ENCODE results near the gene C10orf71. TPM values are rescaled to one million over a fixed set of nuclear protein-coding genes. Genes with fewer than 3 reads are reported as not detected.

Gene C10orf71
- total and polyA plus RNA-seq, 2 experiments from 2014 or later = not detected

GRCh38 chr10:49301302-49301701, 2.3 kb downstream of the C10orf71 start:
- H3K9me2 ChIP-seq (replicated peaks; ENCODE audit: insufficient read depth) = no peaks in the 10 kb centered on the region
- no peak overlapping the region for H3K4me3 ChIP-seq
- no peak overlapping the region for H3K4me2 ChIP-seq
- H3K36me3 ChIP-seq (replicated peaks; ENCODE audit: insufficient read depth, low read depth) = no peaks in the 10 kb centered on the region
- no peaks in the 10 kb centered on the region for H3K27me3 ChIP-seq
- 100% methylated on average over 1 of the region's 1 CpG for WGBS (ENCODE audit: low lambda C conversion rate, missing lambda C conversion rate)
- H2AFZ ChIP-seq = no peak overlapping the region
- DNase-seq (ENCODE audit: low spot score) = no peak
- H3K79me2 ChIP-seq = no peaks in the 10 kb centered on the region
- H4K20me1 ChIP-seq (ENCODE audit: insufficient read depth, poor library complexity, severe bottlenecking) = no peaks in the 10 kb centered on the region
- H3K27ac ChIP-seq = no peak overlapping the region
- no peaks in the 10 kb centered on the region for H3K9me3 ChIP-seq (ENCODE audit: low read depth)
- peaks cover 13% of the 10 kb centered on the region for H3K4me1 ChIP-seq (ENCODE audit: insufficient read depth)
- TF ChIP-seq EZH2phosphoT487 (IDR thresholded peaks at IDR 0.05; ENCODE audit: low read depth, severe bottlenecking, unreplicated experiment) = no peak
- TF ChIP-seq, protein P1, sequence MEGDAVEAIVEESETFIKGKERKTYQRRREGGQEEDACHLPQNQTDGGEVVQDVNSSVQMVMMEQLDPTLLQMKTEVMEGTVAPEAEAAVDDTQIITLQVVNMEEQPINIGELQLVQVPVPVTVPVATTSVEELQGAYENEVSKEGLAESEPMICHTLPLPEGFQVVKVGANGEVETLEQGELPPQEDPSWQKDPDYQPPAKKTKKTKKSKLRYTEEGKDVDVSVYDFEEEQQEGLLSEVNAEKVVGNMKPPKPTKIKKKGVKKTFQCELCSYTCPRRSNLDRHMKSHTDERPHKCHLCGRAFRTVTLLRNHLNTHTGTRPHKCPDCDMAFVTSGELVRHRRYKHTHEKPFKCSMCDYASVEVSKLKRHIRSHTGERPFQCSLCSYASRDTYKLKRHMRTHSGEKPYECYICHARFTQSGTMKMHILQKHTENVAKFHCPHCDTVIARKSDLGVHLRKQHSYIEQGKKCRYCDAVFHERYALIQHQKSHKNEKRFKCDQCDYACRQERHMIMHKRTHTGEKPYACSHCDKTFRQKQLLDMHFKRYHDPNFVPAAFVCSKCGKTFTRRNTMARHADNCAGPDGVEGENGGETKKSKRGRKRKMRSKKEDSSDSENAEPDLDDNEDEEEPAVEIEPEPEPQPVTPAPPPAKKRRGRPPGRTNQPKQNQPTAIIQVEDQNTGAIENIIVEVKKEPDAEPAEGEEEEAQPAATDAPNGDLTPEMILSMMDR (IDR thresholded peaks at IDR 0.05; ENCODE audit: poor library complexity) = no peak
- no peak for TF ChIP-seq EZH2 (IDR thresholded peaks at IDR 0.05; ENCODE audit: borderline replicate concordance)

GRCh38 chr10:49302088-49302487, 3.1 kb downstream of the C10orf71 start:
- no peaks in the 10 kb centered on the region for H3K9me2 ChIP-seq (replicated peaks; ENCODE audit: insufficient read depth)
- 96% methylated on average over 2 of the region's 2 CpGs for WGBS (ENCODE audit: low lambda C conversion rate, missing lambda C conversion rate)
- H2AFZ ChIP-seq = no peak overlapping the region
- H3K79me2 ChIP-seq = no peaks in the 10 kb centered on the region
- TF ChIP-seq, protein P1 (IDR thresholded peaks at IDR 0.05; ENCODE audit: poor library complexity) = no peak
- no peak for TF ChIP-seq EZH2 (IDR thresholded peaks at IDR 0.05; ENCODE audit: borderline replicate concordance)
- no peak for TF ChIP-seq EZH2phosphoT487 (IDR thresholded peaks at IDR 0.05; ENCODE audit: low read depth, severe bottlenecking, unreplicated experiment)
- H3K36me3 ChIP-seq (replicated peaks; ENCODE audit: insufficient read depth, low read depth) = no peaks in the 10 kb centered on the region
- no peaks in the 10 kb centered on the region for H3K9me3 ChIP-seq (ENCODE audit: low read depth)
- no peak overlapping the region for H3K27ac ChIP-seq
- no peaks in the 10 kb centered on the region for H3K27me3 ChIP-seq
- H3K4me2 ChIP-seq = no peak overlapping the region
- DNase-seq (ENCODE audit: low spot score) = no peak
- no peak overlapping the region for H3K4me3 ChIP-seq
- peaks cover 13% of the 10 kb centered on the region for H3K4me1 ChIP-seq (ENCODE audit: insufficient read depth)
- H4K20me1 ChIP-seq (ENCODE audit: insufficient read depth, poor library complexity, severe bottlenecking) = no peaks in the 10 kb centered on the region

DNA sequence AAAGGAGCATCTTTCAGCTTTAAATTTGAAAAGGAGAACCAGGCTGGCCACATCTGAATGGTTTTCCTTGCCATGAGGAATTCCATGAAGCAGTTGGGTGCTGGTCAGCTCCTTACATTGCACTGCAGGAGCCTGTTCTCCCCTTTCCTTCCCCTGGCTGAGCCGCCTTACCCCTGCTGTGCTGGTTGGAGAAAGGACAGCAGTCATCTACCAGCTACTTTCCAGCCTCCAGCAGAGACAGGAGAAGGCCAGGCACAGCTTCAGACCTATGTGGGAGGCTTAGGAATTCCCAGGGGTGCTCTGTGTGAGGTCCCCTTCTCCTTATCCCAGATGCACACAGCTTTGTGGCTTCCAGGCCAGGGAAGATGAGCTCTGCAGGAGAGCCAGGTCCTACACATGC, 4.7 kb downstream of the C10orf71 start:
- no peaks in the 10 kb centered on the region for H4K20me1 ChIP-seq (ENCODE audit: insufficient read depth, poor library complexity, severe bottlenecking)
- WGBS (ENCODE audit: low lambda C conversion rate, missing lambda C conversion rate) = 44% methylated on average over 1 of the region's 1 CpG
- no peaks in the 10 kb centered on the region for H3K9me3 ChIP-seq (ENCODE audit: low read depth)
- no peak overlapping the region for H3K4me2 ChIP-seq
- H3K27me3 ChIP-seq = no peaks in the 10 kb centered on the region
- no peaks in the 10 kb centered on the region for H3K36me3 ChIP-seq (replicated peaks; ENCODE audit: insufficient read depth, low read depth)
- DNase-seq (ENCODE audit: low spot score) = no peak
- H3K79me2 ChIP-seq = no peaks in the 10 kb centered on the region
- H3K9me2 ChIP-seq (replicated peaks; ENCODE audit: insufficient read depth) = no peaks in the 10 kb centered on the region
- H2AFZ ChIP-seq = no peak overlapping the region
- TF ChIP-seq, protein P1 (IDR thresholded peaks at IDR 0.05; ENCODE audit: poor library complexity) = no peak
- TF ChIP-seq EZH2 (IDR thresholded peaks at IDR 0.05; ENCODE audit: borderline replicate concordance) (no peak), EZH2phosphoT487 (IDR thresholded peaks at IDR 0.05; ENCODE audit: low read depth, severe bottlenecking, unreplicated experiment) (no peak)
- H3K4me3 ChIP-seq = no peak overlapping the region
- peaks cover 9% of the 10 kb centered on the region for H3K4me1 ChIP-seq (ENCODE audit: insufficient read depth)
- H3K27ac ChIP-seq = no peak overlapping the region

- Histone ChIP-seq H4K20me1 (ENCODE audit: insufficient read depth, poor library complexity, severe bottlenecking) (no peaks in the 10 kb centered on the region), H2AFZ (no peak overlapping the region), H3K27ac (no peak overlapping the region), H3K27me3 (no peaks in the 10 kb centered on the region), H3K4me3 (no peak overlapping the region), H3K9me3 (ENCODE audit: low read depth) (no peaks in the 10 kb centered on the region), H3K79me2 (no peaks in the 10 kb centered on the region), H3K4me1 (ENCODE audit: insufficient read depth) (peaks cover 5% of the 10 kb centered on the region), H3K9me2 (replicated peaks; ENCODE audit: insufficient read depth) (no peaks in the 10 kb centered on the region), H3K4me2 (no peak overlapping the region), H3K36me3 (replicated peaks; ENCODE audit: insufficient read depth, low read depth) (no peaks in the 10 kb centered on the region)
- 77% methylated on average over 5 of the region's 5 CpGs for WGBS (ENCODE audit: low lambda C conversion rate, missing lambda C conversion rate)
- TF ChIP-seq EZH2phosphoT487 (IDR thresholded peaks at IDR 0.05; ENCODE audit: low read depth, severe bottlenecking, unreplicated experiment) (no peak), EZH2 (IDR thresholded peaks at IDR 0.05; ENCODE audit: borderline replicate concordance) (no peak)
- TF ChIP-seq, protein P1 (IDR thresholded peaks at IDR 0.05; ENCODE audit: poor library complexity) = no peak
- no peak for DNase-seq (ENCODE audit: low spot score)
Observed at GRCh38 chr10:49304137-49304536, 5.2 kb downstream of the C10orf71 start.
